NCI-H526 (cell line): Measurements from ENCODE around the gene WSB1.
"Not testable (repeated sequence)": the region's sequence is repeated elsewhere in the genome, so short reads cannot be mapped to it uniquely, and the experiment has no call there.

Source experiments
- DNase-seq, 2 experiments: peaks; one replicate each; lab custom pipeline; 2025; lab: John Stamatoyannopoulos, UW

WSB1 gene, protein sequence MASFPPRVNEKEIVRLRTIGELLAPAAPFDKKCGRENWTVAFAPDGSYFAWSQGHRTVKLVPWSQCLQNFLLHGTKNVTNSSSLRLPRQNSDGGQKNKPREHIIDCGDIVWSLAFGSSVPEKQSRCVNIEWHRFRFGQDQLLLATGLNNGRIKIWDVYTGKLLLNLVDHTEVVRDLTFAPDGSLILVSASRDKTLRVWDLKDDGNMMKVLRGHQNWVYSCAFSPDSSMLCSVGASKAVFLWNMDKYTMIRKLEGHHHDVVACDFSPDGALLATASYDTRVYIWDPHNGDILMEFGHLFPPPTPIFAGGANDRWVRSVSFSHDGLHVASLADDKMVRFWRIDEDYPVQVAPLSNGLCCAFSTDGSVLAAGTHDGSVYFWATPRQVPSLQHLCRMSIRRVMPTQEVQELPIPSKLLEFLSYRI

DNA sequence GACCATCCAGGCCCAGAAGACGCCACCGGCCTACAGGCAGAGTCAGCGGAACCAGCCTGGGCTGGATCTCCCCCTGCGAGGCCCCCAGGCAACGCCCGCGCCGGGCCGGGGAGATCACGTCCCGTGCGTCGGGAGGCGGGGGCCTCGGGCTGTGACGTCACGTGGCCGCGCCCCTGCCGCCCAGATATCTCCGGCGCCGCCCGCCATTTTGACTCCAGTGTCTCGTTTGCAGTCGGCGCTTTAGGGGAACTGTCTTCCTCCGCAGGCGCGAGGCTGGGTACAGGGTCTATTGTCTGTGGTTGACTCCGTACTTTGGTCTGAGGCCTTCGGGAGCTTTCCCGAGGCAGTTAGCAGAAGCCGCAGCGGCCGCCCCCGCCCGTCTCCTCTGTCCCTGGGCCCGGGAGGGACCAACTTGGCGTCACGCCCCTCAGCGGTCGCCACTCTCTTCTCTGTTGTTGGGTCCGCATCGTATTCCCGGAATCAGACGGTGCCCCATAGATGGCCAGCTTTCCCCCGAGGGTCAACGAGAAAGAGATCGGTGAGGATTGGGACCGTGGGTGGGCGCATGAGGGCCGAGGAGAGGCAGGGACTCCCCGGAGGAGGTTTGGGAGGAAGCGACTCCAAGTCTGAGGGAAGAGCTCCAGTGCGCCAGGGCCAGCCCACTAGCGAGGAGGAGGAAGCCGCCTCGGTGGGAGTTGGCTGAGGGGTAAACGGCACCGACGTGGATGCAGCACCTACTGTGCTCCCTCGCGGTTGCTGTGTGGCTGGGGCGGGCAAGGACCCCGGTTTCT is at the start of gene WSB1:
TSS of gene WSB1 (plus strand) at position 217 of the 791 bp plus-strand sequence. CDS start at position 499, 282 bp downstream.
- peak; percentile 92 to 98 for DNase-seq

DNA sequence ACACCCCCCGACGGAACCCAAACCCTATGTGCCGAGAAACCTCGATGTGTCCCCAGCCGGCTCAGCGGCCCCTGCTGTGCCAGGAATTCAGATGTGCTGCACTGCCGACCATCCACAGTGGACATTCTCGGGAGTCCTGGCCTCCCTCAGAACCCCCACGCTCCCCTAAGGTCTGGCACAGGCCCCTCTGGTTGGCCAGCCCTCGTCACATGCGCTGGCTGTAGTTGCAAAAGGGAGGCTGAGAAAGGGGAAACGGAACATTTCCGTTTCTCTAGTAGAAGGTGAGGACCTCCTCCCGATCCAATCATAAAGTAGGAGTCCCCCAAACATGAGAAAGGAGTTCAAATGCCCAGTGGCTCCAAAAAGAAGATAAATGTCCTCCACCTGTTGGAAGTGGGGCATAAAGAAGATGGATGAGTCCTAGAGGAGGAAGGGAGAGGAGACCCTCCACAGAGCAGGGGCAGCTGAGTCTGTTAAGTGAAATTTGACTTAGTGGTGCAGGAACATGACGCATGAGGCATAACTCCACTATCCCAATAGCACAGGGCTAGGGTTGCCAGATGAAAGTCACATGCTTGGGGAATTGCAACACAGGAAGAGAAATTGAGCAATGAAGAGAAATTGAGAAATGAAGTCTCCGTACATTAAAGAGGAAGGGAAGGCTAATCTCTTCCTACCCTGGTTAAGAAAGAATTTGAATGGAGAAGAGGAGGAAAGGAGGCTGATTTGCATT is 49.3 kb upstream of the WSB1 start:
- no peak for DNase-seq

DNA sequence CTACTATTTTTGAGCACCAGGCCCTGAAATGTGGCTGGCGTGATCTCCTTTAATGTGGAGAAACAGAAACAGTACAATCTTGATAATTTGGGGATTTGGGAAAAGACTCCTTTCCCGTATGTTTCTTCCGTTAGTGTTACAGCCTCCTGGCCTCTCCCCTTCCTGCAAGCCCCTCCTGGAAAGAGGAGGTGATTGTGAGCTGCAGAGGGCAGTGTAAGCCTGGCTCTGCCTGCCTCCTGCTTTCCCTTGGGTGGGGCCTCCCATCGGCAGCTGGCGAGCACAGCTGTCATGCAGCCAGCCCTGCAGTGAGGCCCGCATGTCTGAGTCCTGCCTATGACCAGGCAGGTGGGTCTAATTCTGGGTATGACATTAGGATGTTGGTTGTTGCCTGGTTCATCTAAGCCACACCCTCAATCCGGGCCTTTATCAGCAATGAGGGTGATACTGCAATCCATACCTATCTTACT is 48.7 kb upstream of the WSB1 start:
- peak; percentile 78 to 92 for DNase-seq

DNA sequence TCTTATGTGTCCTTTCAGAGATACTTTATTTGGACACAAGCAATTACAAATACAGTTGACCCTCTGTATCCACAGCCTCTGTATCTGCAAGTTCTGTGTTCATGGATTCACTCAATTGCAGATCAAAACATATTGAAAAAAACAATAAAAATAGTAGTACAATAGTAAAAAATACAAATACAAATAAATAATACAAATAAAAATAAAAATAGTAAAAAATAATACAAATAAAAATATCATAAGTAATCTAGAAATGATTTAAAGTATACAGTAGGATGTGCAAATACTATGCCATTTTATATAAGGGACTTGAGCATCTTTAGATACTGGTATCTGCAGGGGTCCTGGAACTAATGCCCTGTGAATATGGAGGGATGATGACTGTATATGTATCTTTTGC is 47.4 kb upstream of the WSB1 start:
- no peak for DNase-seq

DNA sequence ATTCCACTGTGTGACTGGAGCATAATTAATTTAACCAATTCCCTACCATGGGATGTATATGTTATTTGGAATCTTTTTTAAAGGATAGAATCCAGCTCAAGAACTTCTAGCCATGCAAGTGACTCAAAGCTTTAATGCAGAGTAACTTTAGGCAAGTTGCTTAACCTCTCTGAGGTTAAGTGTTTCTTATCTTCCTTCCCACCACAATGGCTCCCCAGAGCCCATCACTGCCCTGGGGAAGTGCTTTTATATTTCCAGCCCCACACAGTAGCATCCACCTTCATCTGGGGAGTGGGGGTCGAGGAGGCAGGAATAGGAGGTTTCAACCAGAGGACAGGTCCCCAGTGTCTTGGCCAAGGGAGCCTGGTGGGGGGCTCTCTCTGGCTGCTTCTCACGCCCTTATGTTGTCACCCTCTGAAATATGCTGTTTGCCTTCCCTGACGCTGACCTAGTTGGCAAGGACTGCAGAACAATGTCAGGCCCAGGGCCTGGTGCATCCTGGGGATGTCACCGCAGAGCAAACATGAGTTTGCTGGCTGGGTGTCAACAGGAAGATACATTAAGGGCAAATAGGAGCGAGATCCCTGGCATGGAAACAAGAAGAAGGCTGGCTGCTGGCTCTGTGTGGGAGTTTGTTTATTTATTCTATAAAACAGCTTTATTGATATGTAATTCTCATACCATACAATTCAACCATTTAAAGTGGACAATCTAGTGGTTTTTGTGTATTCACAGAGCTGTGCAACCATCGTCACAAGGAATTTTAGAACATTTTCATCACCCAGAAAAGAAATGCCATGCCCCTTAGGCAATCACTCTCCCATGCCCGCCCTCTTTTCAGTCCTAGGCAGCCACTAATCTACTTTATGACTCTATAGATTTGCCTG is 46.6 kb upstream of the WSB1 start:
- no peak for DNase-seq

DNA sequence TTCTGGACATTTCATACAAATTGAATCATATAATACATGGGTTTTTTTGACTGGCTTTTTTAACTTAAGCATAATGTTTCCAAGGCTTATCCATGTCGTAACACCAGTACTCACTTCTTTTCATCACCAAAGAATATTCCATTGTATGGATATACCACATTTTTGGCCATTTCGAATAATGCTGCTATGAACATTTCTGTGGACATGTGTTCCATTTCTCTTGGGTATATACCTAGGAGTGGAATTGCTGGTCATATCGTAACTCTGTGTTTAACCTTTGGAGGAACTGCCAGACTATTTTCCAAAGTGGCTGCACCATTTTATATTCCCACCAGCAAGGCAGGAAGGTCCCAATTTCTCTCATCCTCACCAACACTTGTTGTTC is 46.0 kb upstream of the WSB1 start:
- no peak for DNase-seq

DNA sequence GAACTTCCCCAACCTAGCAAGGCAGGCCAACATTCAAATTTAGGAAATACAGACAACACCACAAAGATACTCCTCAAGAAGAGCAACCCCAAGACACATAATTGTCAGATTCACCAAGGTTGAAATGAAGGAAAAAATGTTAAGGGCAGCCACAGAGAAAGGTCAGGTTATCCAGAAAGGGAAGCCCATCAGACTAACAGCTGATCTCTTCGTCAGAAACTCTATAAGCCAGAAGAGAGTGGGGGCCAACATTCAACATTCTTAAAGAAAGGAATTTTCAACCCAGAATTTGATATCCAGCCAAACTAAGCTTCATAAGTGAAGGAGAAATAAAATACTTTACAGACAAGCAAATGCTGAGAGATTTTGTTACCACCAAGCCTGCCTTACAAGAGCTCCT is 43.1 kb upstream of the WSB1 start:
- not testable (repeated sequence) for DNase-seq

DNA sequence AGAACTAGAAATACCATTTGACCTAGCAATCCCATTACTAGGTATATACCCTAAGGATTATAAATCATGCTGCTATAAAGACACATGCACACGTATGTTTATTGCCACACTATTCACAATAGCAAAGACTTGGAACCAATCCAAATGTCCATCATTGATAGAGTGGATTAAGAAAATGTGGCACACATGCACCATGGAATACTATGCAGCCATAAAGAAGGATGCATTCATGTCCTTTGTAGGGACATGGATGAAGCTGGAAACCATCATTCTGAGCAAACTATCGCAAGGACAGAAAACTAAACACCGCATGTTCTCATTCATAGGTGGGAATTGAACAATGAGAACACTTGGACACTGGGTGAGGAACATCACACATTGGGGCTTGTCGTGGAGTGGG is 39.1 kb upstream of the WSB1 start:
- not testable (repeated sequence) for DNase-seq

DNA sequence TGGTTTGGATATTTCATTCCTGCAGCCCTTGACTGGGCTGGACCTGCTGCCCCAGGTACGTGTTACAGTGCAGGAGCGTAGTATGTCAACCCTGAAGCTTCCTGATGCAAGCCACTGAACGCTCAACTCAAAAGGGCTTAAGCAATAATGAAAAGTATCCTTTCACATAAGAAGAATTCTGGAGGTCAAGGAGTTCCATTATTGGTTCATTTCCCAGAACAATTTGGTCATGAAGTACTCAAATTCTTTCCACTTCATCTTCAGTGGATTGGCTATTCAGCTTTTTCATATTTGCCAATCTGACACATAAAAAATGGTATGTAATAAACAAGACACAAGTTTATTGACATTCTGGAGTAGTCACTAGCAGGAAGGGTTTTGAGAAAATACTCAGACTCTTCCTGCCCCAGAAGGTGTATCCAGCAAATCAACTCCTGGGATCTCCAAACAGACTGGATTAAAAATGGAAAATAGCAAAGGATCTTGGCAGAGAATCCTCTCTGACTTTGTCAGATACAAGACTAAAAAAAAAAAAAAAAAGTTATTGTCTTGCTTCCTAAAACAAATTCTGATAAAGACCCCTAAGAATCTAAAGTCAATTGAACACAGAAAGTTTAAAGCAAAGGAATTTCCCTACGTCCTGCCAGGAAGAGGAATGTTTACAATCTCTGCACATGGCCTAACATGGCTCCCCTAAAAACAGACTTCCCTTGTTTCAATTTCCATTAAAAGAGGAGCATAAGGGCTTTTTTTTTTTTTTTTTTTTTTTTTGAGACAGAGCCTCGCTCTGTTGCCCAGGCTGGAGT is 37.5 kb upstream of the WSB1 start:
- no peak for DNase-seq

DNA sequence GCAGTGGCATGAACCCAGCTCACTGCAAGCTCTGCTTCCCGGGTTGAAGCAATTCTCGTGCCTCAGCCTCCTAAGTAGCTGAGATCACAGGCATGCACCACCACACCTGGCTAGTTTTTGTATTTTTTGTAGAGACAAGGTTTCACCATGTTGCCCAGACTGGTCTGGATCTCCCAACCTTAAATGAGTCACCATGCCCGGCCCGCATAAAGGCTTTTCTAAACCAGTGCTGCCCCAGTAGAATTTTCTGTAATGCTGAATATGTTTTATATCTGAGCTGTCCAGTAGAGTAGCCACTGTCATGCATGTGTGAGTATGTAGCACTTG is 36.9 kb upstream of the WSB1 start:
- no peak for DNase-seq

DNA sequence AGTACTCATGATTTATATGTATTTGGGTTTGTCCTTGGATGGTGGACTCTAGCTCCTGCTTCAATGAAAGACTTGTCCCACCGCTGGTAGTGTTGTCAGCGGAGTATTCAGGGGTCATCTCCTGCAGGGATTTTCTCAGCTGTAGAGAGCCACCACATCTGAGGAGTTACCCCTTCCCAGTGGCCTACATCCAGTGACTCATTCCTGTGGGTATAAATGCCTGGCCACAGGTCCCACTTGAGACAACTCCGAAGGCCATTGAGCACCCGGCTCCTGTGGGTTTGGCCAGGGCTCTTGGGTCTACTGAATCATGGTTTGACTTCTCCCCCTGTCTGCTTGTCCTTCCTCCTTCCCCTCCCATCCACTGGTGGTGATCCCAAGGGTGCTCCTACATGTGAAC is 34.6 kb upstream of the WSB1 start:
- DNase-seq, result no peak

DNA sequence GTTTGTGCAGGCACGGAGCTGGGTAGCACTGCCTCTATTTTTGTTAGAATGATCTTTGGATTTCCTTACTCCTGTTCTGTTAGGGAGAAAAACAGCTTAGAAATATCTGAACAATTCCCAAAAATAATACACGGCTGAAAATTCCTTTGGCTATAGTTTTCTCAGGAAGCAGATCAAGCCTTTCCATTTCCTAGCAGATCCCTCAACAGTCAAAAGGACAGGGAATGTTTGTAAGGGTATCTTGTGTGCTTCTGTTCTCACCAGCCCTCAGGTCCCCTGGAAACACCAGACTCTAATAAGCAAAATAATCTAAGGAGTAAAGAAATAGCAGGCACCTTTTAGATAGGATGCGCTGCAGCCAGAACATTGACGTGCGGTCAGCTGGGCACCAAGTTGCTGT is 30.5 kb upstream of the WSB1 start:
- no peak for DNase-seq

DNA sequence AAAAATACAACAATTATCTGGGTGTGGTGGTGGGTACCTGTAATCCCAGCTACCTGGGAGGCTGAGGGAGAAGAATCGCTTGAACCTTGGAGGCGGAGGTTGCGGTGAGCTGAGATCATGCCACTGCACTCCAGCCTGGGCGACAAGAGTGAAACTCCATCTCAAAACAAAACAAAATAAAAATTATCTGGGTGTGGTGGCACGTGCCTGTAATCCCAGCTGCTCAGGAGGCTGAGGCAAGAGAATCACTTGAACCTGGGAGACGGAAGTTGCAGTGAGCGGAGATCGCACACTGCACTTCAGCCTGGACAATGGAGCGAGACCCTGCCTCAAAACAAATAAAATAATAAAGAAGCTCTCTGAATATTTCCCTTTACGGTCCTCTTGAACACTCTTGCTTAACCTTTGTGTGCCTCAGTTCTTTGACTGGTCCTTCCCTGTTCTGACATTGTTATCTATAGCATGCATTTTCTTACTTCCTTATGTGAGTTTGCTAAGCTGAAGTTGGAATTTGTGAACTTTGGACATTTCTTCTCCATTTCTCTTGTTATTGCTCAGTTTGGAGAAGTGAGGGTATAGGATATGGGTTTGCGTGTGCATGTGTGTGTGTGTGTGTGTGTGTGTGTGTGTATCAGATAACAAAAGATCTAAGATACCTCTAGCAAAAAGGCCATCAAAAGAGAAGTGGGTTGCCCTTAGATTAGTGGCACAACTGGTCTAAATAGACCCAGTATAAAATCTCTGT is 29.7 kb upstream of the WSB1 start:
- DNase-seq, result no peak

DNA sequence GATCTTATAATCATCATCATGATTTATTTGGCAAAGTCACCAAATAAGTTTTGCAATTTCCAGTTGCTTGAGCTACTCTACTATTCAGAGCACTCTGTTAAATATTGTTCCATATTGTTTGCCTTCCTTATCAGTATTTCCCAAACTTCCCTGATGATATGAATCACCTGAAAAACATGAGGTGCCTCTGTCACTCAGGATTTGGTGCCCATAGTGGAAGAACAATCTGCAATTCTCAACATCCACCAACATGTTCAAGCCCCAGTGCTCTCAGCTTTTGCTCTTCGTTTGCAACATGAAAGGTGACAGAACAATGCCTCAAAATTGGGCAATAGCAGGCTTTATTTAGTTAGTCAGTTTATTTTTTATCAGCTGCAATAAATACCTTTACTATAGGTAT is 28.6 kb upstream of the WSB1 start:
- DNase-seq, result no peak

DNA sequence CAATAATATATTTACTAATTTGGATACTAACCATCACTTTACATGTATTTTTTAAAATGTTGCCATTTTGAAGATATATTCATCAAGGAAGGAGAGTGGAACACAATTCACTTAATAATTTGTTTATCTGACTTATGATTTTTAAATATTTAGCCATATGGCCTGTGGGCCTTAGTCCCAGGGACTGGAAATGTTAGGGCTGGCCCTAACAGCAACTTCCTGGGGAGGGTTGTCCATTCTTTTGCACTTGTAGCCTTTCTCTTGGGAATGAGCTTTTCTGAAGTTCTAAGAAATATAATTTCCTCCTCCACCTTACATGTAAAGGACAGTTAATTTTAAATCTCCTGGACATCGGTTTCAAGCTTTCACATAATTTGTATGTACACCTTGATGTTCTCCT is 27.7 kb upstream of the WSB1 start:
- no peak for DNase-seq

DNA sequence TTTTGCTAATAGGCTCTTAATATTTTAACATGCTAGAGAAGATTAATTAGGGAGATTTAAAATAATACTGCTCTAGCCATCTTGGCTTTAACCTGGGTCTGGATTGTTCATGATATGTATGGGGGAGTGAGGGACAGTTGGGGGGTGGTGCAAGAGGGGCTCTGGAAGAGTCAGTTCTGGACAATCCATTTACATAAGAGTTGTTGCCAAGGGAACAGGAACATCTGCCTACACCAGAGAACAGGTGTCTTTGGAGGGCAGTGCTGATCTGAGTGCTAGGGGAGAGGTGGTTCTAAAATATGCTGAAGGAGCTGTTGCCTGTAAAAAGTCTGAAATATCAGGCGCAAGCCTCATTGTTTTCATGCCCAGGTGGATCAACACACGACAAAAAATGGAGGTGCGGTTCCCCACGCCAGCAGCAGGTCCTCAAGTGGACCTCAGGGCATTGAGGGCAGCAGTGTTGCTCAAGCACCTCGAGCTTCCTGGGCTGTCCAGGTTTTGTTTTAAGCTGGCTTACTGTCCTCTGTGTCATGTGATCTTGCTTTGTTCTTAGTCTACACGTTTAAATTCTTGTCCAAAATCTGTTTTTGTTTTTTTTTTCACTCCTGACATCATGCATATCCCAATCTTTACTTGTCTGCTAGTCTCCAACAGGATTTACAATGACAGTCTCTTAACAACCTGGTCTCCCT is 25.4 kb upstream of the WSB1 start:
- no peak for DNase-seq

DNA sequence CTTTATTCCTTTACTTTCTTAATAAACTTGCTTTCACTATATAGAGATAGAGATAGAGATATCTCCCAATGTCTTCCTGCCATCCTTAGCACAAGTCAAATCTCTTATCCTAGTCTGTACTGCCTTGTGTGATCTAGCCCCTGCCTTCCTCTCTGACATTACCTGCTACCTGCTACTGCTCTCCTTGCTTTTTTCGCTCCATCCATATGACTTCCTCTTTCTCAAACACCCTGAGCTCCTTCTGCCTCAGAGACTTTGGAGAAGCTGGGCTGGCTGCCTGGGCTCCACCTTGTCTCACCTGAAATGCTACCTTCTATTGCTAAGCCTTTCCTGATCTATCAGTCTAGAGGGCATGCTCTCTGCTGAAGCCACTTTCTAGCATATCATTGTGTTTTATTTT is 24.7 kb upstream of the WSB1 start:
- no peak for DNase-seq

DNA sequence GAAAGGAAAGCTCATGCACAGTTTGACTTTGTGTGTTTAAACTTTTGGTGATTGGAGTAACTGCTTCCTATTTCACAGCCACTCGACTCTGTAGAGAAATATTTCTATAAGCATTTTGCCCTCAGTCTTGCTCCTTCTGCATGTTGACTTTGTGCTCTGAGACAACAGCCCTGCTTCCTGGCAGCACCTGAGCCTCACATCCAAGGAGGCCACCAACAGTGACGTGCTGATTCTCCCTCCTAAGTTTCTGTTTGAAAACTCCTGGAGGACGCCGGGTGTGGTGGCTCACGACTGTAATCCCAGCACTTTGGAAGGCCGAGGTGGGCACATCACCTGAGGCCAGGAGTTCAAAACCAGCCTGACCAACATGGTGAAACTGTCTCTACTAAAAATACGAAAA is 23.9 kb upstream of the WSB1 start:
- DNase-seq, result no peak

DNA sequence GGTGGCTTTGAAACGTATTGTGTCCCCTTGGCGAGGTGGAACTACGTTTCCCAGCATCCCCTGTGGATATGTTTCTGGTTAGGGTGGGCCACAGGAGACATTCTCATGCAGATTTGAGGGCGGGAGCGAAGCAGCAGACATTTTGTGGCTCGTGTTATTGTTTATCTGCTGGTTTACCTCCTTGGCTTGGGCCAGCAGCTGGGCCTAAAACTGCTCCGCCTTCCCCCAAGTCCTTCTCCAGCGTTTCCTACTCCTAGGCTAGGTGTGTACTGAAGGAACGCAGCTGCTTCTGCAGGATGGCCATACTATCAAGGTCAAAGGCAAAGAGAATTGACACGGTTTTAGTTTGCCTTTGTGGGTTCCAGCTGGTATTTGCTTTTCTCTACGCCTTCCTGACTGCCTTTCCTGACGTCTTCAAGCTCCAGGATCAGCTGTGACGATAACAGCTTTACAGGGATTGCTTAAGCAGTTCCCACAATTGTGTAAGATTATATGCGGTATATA is 17.2 kb upstream of the WSB1 start:
- DNase-seq, result no peak
